HG03565 (cell line): ENCODE results near the gene MIP.
"Not testable (repeated sequence)": the region's sequence is repeated elsewhere in the genome, so short reads cannot be mapped to it uniquely, and the experiment has no call there.

Source experiments
- ATAC-seq: cut with Tn5 transposase; IDR thresholded peaks from one replicate; pipeline ENCODE4 v1.9.1; 2021; ENCODE audit warnings: mild to moderate bottlenecking, moderate library complexity; ENCODE audit not compliant: unreplicated experiment

The MIP gene

GRCh38 chr12:56411781-56412639 lies 42.4 kb downstream of the MIP start:
- ATAC-seq, result no peak

- no peak for ATAC-seq
Observed at GRCh38 chr12:56410768-56411167, 43.7 kb downstream of the MIP start.

- no peak for ATAC-seq
Observed at GRCh38 chr12:56408799-56409417, 45.5 kb downstream of the MIP start.

GRCh38 chr12:56404227-56404626 lies 50.2 kb downstream of the MIP start:
- not testable (repeated sequence) for ATAC-seq

GRCh38 chr12:56401612-56402011 lies 52.8 kb downstream of the MIP start:
- ATAC-seq, result not testable (repeated sequence)

GRCh38 chr12:56401125-56401524 lies 53.3 kb downstream of the MIP start:
- ATAC-seq, result not testable (repeated sequence)
